Mesenchymal stem cell (in vitro differentiated cells and primary cell): ENCODE measurements around the gene SUCO.
A peak's percentile ranks its signal among the peaks of the same experiment; 100 is the strongest.
"Not testable (repeated sequence)": the region's sequence is repeated elsewhere in the genome, so short reads cannot be mapped to it uniquely, and the experiment has no call there.

Experiments used
- DNase-seq: peaks from one replicate; pipeline ENCODE4 v3.0.0-alpha.2; 2013
- H2AFZ ChIP-seq: one replicate; pipeline ENCODE4 v1.6.1; 2013; ENCODE audit warnings: low read depth, mild to moderate bottlenecking, control low read depth, inconsistent platforms, low read length, moderate library complexity
- H2AK5ac ChIP-seq: 2 replicates; pipeline ENCODE4 v1.6.1; 2013; ENCODE audit warnings: low read length, moderate library complexity, mild to moderate bottlenecking, inconsistent platforms; ENCODE audit not compliant: severe bottlenecking
- H2BK120ac ChIP-seq: one replicate; pipeline ENCODE4 v1.6.1; 2013; ENCODE audit warnings: low read depth, mild to moderate bottlenecking, inconsistent platforms, low read length, moderate library complexity
- H2BK12ac ChIP-seq, 2 experiments: one replicate each; pipeline ENCODE4 v1.6.1; 2013; ENCODE audit warnings: inconsistent platforms in 2 of 2, low read length in 2 of 2, mild to moderate bottlenecking in 2 of 2, moderate library complexity in 2 of 2, control low read depth in 1 of 2
- H2BK15ac ChIP-seq: one replicate; pipeline ENCODE4 v1.6.1; 2013; ENCODE audit warnings: mild to moderate bottlenecking, low read depth, inconsistent platforms; ENCODE audit not compliant: poor library complexity, severe bottlenecking
- H2BK5ac ChIP-seq: 2 replicates; pipeline ENCODE4 v1.6.1; 2013; ENCODE audit warnings: low read depth, mild to moderate bottlenecking, low read length, control low read depth, inconsistent platforms; ENCODE audit not compliant: poor library complexity, severe bottlenecking
- H3K14ac ChIP-seq, 2 experiments: one replicate each; pipeline ENCODE4 v1.6.1; 2013; ENCODE audit warnings: inconsistent platforms in 2 of 2, low read length in 2 of 2, control low read depth in 1 of 2, mild to moderate bottlenecking in 1 of 2, moderate library complexity in 1 of 2
- H3K18ac ChIP-seq, 2 experiments: one replicate each; pipeline ENCODE4 v1.6.1; 2013; ENCODE audit warnings: inconsistent platforms in 2 of 2, low read length in 2 of 2, control low read depth in 1 of 2, low read depth in 1 of 2, mild to moderate bottlenecking in 1 of 2
- H3K23ac ChIP-seq, 2 experiments: one replicate each; pipeline ENCODE4 v1.6.1; 2013; ENCODE audit warnings: inconsistent platforms in 2 of 2, low read length in 2 of 2, mild to moderate bottlenecking in 2 of 2, moderate library complexity in 2 of 2, control low read depth in 1 of 2
- H3K27ac ChIP-seq: 2 replicates; pipeline ENCODE4 v1.5.1; 2013; ENCODE audit warnings: mild to moderate bottlenecking, moderate library complexity, low read length, control low read depth, inconsistent platforms; ENCODE audit not compliant: poor library complexity, severe bottlenecking
- H3K27me3 ChIP-seq, 2 experiments: 2 replicates each; pipeline versions ENCODE4 v1.6.1 to v1.7.0; 2013; ENCODE audit warnings: low read length in 2 of 2, mild to moderate bottlenecking in 2 of 2, moderate library complexity in 2 of 2, control low read depth in 1 of 2, inconsistent platforms in 1 of 2; ENCODE audit not compliant: control insufficient read depth in 1 of 2, insufficient read depth in 1 of 2
- H3K36me3 ChIP-seq, 2 experiments: 2 replicates each; pipeline versions ENCODE4 v1.6.1 to v1.7.0; 2013; ENCODE audit warnings: low read length in 2 of 2, control low read depth in 1 of 2, inconsistent platforms in 1 of 2, low read depth in 1 of 2, mild to moderate bottlenecking in 1 of 2; ENCODE audit not compliant: insufficient read depth in 2 of 2, control insufficient read depth in 1 of 2
- H3K4ac ChIP-seq, 2 experiments: one replicate each; pipeline ENCODE4 v1.6.1; 2013; ENCODE audit warnings: inconsistent platforms in 2 of 2, low read length in 2 of 2, mild to moderate bottlenecking in 2 of 2, moderate library complexity in 2 of 2, control low read depth in 1 of 2, low read depth in 1 of 2
- H3K4me1 ChIP-seq: 2 replicates; pipeline ENCODE4 v1.6.1; 2013; ENCODE audit warnings: low read depth, low read length, control low read depth; ENCODE audit not compliant: control insufficient read depth, insufficient read depth
- H3K4me2 ChIP-seq: 2 replicates; pipeline ENCODE4 v1.6.1; 2013; ENCODE audit warnings: low read length, mild to moderate bottlenecking, inconsistent platforms; ENCODE audit not compliant: poor library complexity, severe bottlenecking
- H3K4me3 ChIP-seq, 2 experiments: 2 replicates each; pipeline versions ENCODE4 v1.5.1 to v1.7.0; 2013; ENCODE audit warnings: low read length in 2 of 2, mild to moderate bottlenecking in 2 of 2, control low read depth in 1 of 2, low read depth in 1 of 2; ENCODE audit not compliant: insufficient read depth in 1 of 2
- H3K79me1 ChIP-seq: replicated peaks from 2 replicates; pipeline ENCODE4 v1.6.1; 2013; ENCODE audit warnings: mild to moderate bottlenecking, control low read depth, low read length, inconsistent platforms; ENCODE audit not compliant: poor library complexity, severe bottlenecking
- H3K9ac ChIP-seq: 2 replicates; pipeline ENCODE4 v1.7.0; 2013; ENCODE audit warnings: mild to moderate bottlenecking, low read length, moderate library complexity
- H3K9me3 ChIP-seq: 2 replicates; pipeline ENCODE4 v1.7.0; 2013; ENCODE audit warnings: mild to moderate bottlenecking, low read length; ENCODE audit not compliant: control insufficient read depth
- H4K8ac ChIP-seq: one replicate; pipeline ENCODE4 v1.6.1; 2013; ENCODE audit warnings: inconsistent platforms, mild to moderate bottlenecking, low read length, moderate library complexity
- H4K91ac ChIP-seq: one replicate; pipeline ENCODE4 v1.6.1; 2013; ENCODE audit warnings: mild to moderate bottlenecking, low read length, inconsistent platforms
- WGBS: methylation state at CpG from one replicate; pipeline ENCODE4 v1.1.7; 2013; ENCODE audit warnings: mixed read lengths; 5-methylcytosine and 5-hydroxymethylcytosine counted together

SUCO gene

GRCh38 chr1:172585861-172586260, 52.9 kb downstream of the SUCO start:
- Histone ChIP-seq H2BK15ac (no peak overlapping the region), H3K4me3 (no peak overlapping the region), H2BK120ac (no peak overlapping the region), H3K18ac (no peak overlapping the region), H4K91ac (no peak overlapping the region), H2AK5ac (no peak overlapping the region), H2BK12ac (no peak overlapping the region), H2AFZ (no peak overlapping the region), H3K27ac (no peak overlapping the region), H4K8ac (no peak overlapping the region), H3K27me3 (no peaks in the 10 kb centered on the region), H3K79me1 (no peaks in the 10 kb centered on the region), H3K4me2 (no peak overlapping the region), H3K23ac (no peak overlapping the region), H3K9ac (peak overlapping the region; percentile 68), H2BK5ac (no peak overlapping the region), H3K14ac (no peak overlapping the region), H3K4me1 (no peaks in the 10 kb centered on the region), H3K9me3 (no peaks in the 10 kb centered on the region), H3K4ac (no peak overlapping the region), H3K36me3 (peaks cover under 1 to 30% of the 10 kb centered on the region in 2 experiments)
- DNase-seq = no peak

GRCh38 chr1:172588296-172589291, 55.6 kb downstream of the SUCO start:
- Histone ChIP-seq H3K27ac (peak overlapping the region; percentile 74), H3K4ac (no peak overlapping the region), H3K14ac (no peak overlapping the region), H3K18ac (no peak overlapping the region), H3K4me1 (no peaks in the 10 kb centered on the region), H3K23ac (no peak overlapping the region), H3K36me3 (peaks cover 0 to 23% of the 10 kb centered on the region in 2 experiments), H4K91ac (no peak overlapping the region), H3K9me3 (no peaks in the 10 kb centered on the region), H3K9ac (peak overlapping the region; percentile 23), H4K8ac (no peak overlapping the region), H2BK5ac (no peak overlapping the region), H3K4me2 (peak overlapping the region; percentile 28), H2BK120ac (no peak overlapping the region), H2AFZ (no peak overlapping the region), H3K4me3 (peak overlapping the region in 1 of 2 experiments; percentile 17), H2BK15ac (no peak overlapping the region), H3K79me1 (no peaks in the 10 kb centered on the region), H2BK12ac (peak overlapping the region in 1 of 2 experiments; percentile 5), H3K27me3 (no peaks in the 10 kb centered on the region), H2AK5ac (no peak overlapping the region)
- WGBS = 0% methylated on average over 4 of the region's 7 CpGs
- peak; percentile 89 for DNase-seq

- Histone ChIP-seq H3K14ac (no peak overlapping the region), H3K4me3 (peak overlapping the region in 1 of 2 experiments; percentile 17), H3K36me3 (peaks cover 0 to 23% of the 10 kb centered on the region in 2 experiments), H3K27me3 (no peaks in the 10 kb centered on the region), H3K27ac (peak overlapping the region; percentile 74), H3K4me1 (no peaks in the 10 kb centered on the region), H2BK12ac (no peak overlapping the region), H3K4me2 (no peak overlapping the region), H3K9me3 (no peaks in the 10 kb centered on the region), H3K9ac (peak overlapping the region; percentile 23), H2AK5ac (no peak overlapping the region), H3K18ac (no peak overlapping the region), H2AFZ (no peak overlapping the region), H3K23ac (no peak overlapping the region), H4K91ac (no peak overlapping the region), H2BK15ac (no peak overlapping the region), H2BK5ac (no peak overlapping the region), H3K4ac (no peak overlapping the region), H2BK120ac (no peak overlapping the region), H3K79me1 (no peaks in the 10 kb centered on the region), H4K8ac (no peak overlapping the region)
- 97% methylated on average over 3 of the region's 3 CpGs for WGBS
- no peak for DNase-seq
Measured at GRCh38 chr1:172589553-172589952, 56.6 kb downstream of the SUCO start.

GRCh38 chr1:172591429-172591828, 58.5 kb downstream of the SUCO start:
- not testable (repeated sequence) for DNase-seq, H3K4ac ChIP-seq, H3K9ac ChIP-seq, H3K14ac ChIP-seq, H2BK15ac ChIP-seq, H3K23ac ChIP-seq, H3K79me1 ChIP-seq, H2BK12ac ChIP-seq, H2AFZ ChIP-seq, H3K27me3 ChIP-seq, H3K4me3 ChIP-seq, H3K4me2 ChIP-seq, H2BK5ac ChIP-seq, H4K8ac ChIP-seq, H4K91ac ChIP-seq, H2BK120ac ChIP-seq, H3K27ac ChIP-seq, H2AK5ac ChIP-seq, H3K4me1 ChIP-seq, H3K9me3 ChIP-seq, H3K18ac ChIP-seq
- H3K36me3 ChIP-seq = peaks cover 2 to 21% of the 10 kb centered on the region in 2 experiments
- no CpG with 5 or more reads among the region's 1 CpG for WGBS
